ENCODE results near the gene STAT3. TPM values are rescaled to one million over a fixed set of nuclear protein-coding genes. Genes with fewer than 3 reads are reported as not detected.
"Not testable (repeated sequence)": the region's sequence is repeated elsewhere in the genome, so short reads cannot be mapped to it uniquely, and the experiment has no call there.

Gene STAT3
- total RNA-seq, 2 experiments from 2014 or later = 14.8 to 28.7 TPM

DNA sequence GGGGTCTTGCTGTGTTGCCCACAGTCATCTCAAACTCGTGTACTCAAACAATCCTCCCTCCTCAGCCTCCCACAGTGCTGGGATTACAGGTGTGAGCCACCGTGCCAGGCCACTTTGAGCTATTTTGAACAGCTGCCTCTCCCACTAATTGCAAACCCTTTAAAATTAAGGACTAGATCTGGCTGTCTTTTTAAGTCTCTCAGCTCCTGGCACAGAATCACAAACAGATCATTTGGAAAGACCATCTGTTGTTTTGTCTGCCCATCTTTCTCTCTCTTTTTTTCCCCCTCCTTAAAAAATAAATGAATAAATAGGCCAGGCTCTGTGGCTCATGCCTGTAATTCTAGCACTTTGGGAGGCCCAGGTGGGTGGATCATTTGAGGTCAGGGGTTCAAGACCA is 10.9 kb upstream of the STAT3 start:
- no peak overlapping the region for H3K4me3 ChIP-seq (ENCODE audit: low read depth, low read length, poor library complexity, severe bottlenecking)
- H2AFZ ChIP-seq (ENCODE audit: low read length) = no peak overlapping the region
- no peaks in the 10 kb centered on the region for H3K36me3 ChIP-seq (ENCODE audit: insufficient read depth, low read length)
- intact Hi-C loops (cut with micrococcal nuclease; ENCODE audit: unreplicated experiment) = no loop called here
- ChIA-PET POLR2A (interaction anchor here (0.8 to 1.1 kb wide), 2 partner anchors 11 to 85 kb away, joined by 3 to 4 read pairs; partner anchors contain the start of gene STAT3), CTCF (ENCODE audit: unreplicated experiment) (no interaction called here)
- no peak overlapping the region for H3K4me2 ChIP-seq (ENCODE audit: low read length)
- TF ChIP-seq CTCF (conservative IDR thresholded peaks at IDR 0.05; ENCODE audit: low read length) (no peak), EZH2phosphoT487 (IDR thresholded peaks at IDR 0.05; ENCODE audit: borderline replicate concordance, low read depth, low read length) (no peak)
- H3K9me2 ChIP-seq (ENCODE audit: insufficient read depth, low read length) = no peaks in the 10 kb centered on the region
- no TSS peak for BruUV-seq (replicated peaks)
- H3K9me3 ChIP-seq (ENCODE audit: low read length) = no peaks in the 10 kb centered on the region
- DNase-seq (ENCODE audit: low spot score) = no peak
- H3K4me1 ChIP-seq (ENCODE audit: insufficient read depth, low read length, poor library complexity, severe bottlenecking) = no peaks in the 10 kb centered on the region
- H3K79me2 ChIP-seq (ENCODE audit: insufficient read depth, low read depth, low read length) = no peaks in the 10 kb centered on the region
- H3K27ac ChIP-seq (ENCODE audit: low read depth, low read length, poor library complexity, severe bottlenecking) = no peak overlapping the region
- H4K20me1 ChIP-seq (ENCODE audit: insufficient read depth, low read length) = no peaks in the 10 kb centered on the region; the same call in 1 of the 2 replicates

GRCh38 chr17:42395601-42396000 is 7.4 kb upstream of the STAT3 start:
- POLR2A ChIA-PET = interaction anchor here (0.8 kb wide), 1 partner anchor 83 kb away, joined by 4 read pairs; no protein-coding TSS in a partner anchor
- not testable (repeated sequence) for H3K9me2 ChIP-seq (ENCODE audit: insufficient read depth, low read length); BruUV-seq (replicated peaks)

GRCh38 chr17:42394838-42395237 is 6.6 kb upstream of the STAT3 start:
- Histone ChIP-seq H3K36me3 (ENCODE audit: insufficient read depth, low read length) (no peaks in the 10 kb centered on the region), H3K79me2 (ENCODE audit: insufficient read depth, low read depth, low read length) (no peaks in the 10 kb centered on the region)
- POLR2A ChIA-PET = no interaction called here

More at GRCh38 chr17:42395601-42396000, 7.4 kb upstream of the STAT3 start:
- H3K4me2 ChIP-seq (ENCODE audit: low read length); DNase-seq (ENCODE audit: low spot score); H3K79me2 ChIP-seq (ENCODE audit: insufficient read depth, low read depth, low read length); H3K9me3 ChIP-seq (ENCODE audit: low read length); H3K27ac ChIP-seq (ENCODE audit: low read depth, low read length, poor library complexity, severe bottlenecking); intact Hi-C loops (cut with micrococcal nuclease; ENCODE audit: unreplicated experiment); H3K36me3 ChIP-seq (ENCODE audit: insufficient read depth, low read length); H2AFZ ChIP-seq (ENCODE audit: low read length); H3K4me3 ChIP-seq (ENCODE audit: low read depth, low read length, poor library complexity, severe bottlenecking); CTCF ChIA-PET (ENCODE audit: unreplicated experiment); H4K20me1 ChIP-seq (ENCODE audit: insufficient read depth, low read length): not testable (repeated sequence)
- peaks cover 14% of the 10 kb centered on the region for H3K4me1 ChIP-seq (ENCODE audit: insufficient read depth, low read length, poor library complexity, severe bottlenecking)

More at GRCh38 chr17:42394838-42395237, 6.6 kb upstream of the STAT3 start:
- Histone ChIP-seq H3K9me2 (ENCODE audit: insufficient read depth, low read length) (no peaks in the 10 kb centered on the region), H3K4me2 (ENCODE audit: low read length) (no peak overlapping the region), H2AFZ (ENCODE audit: low read length) (no peak overlapping the region), H3K9me3 (ENCODE audit: low read length) (no peaks in the 10 kb centered on the region), H4K20me1 (ENCODE audit: insufficient read depth, low read length) (no peaks in the 10 kb centered on the region), H3K4me3 (ENCODE audit: low read depth, low read length, poor library complexity, severe bottlenecking) (no peak overlapping the region), H3K4me1 (ENCODE audit: insufficient read depth, low read length, poor library complexity, severe bottlenecking) (peaks cover 16% of the 10 kb centered on the region), H3K27ac (ENCODE audit: low read depth, low read length, poor library complexity, severe bottlenecking) (no peak overlapping the region)
- intact Hi-C loops (cut with micrococcal nuclease; ENCODE audit: unreplicated experiment) = no loop called here
- TF ChIP-seq EZH2phosphoT487 (IDR thresholded peaks at IDR 0.05; ENCODE audit: borderline replicate concordance, low read depth, low read length) = no peak
- TF ChIP-seq CTCF (conservative IDR thresholded peaks at IDR 0.05; ENCODE audit: low read length) = no peak
- CTCF ChIA-PET (ENCODE audit: unreplicated experiment) = no interaction called here
- no peak for DNase-seq (ENCODE audit: low spot score)
- no TSS peak for BruUV-seq (replicated peaks)
